GOT3 (cell line): ENCODE measurements around the gene UBE2N.
A peak's percentile ranks its signal among the peaks of the same experiment; 100 is the strongest.

ENCODE experiments used
- DNase-seq: peaks from one replicate; lab custom pipeline; 2025; ENCODE audit warnings: mixed read lengths; lab: John Stamatoyannopoulos, UW

Gene UBE2N

GRCh38 chr12:93441617-93442410 is at the start of gene UBE2N:
Gene UBE2N (minus strand): TSS chr12:93441947. CDS start chr12:93441884, 63 bp downstream.
- peak; percentile 80 for DNase-seq

DNA sequence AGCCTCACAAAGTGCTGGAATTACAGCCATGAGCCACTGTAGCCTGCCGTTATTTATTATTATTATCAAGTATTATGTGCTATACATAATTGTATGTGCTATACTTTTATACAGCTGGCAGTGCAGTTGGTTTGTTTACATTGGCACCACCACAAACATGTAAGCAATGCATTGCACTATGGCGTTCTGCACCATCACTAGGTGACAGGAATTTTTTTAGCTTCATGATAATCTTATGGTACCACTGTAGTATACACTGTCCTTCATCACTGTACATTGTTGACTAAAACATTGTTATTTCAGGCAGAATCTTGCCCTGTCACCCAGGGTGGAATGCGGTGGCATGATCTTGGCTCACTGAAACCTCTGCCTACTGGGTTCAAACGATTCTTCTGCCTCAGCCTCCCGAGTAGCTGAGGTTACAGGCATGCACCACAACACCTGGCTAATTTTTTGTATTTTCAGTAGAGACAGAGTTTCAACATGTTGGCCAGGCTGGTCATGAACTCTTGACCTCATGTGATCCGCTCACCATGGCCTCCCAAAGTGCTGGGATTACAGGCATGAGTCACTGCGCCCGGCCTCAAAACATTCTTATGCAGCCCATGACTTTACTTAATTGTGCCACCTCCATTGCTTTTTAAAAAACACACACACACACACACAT is 42.7 kb upstream of the UBE2N start:
- no peak for DNase-seq

GRCh38 chr12:93483151-93483807 is 41.5 kb upstream of the UBE2N start:
- DNase-seq: no peak

GRCh38 chr12:93482721-93483120 is 41.0 kb upstream of the UBE2N start:
- no peak for DNase-seq

DNA sequence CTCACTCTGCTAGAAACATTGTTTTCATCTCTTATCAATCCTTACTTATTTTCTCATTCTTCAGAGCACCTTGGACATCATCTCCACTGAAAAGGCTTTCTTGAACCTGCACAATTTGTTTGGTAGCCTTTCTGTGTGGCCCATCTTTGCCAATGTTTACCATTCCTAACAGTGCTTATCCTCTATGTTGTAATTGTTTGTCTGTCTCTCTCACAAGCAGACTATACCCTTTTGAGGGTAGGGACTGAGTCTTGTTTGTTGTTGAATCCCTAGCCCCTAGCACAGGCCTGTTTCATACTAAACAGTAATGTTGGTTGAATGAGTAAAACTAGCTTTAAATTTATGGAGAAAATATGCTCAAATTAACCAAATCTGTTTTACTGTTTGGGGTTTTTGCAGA is 34.8 kb upstream of the UBE2N start:
- no peak for DNase-seq

DNA sequence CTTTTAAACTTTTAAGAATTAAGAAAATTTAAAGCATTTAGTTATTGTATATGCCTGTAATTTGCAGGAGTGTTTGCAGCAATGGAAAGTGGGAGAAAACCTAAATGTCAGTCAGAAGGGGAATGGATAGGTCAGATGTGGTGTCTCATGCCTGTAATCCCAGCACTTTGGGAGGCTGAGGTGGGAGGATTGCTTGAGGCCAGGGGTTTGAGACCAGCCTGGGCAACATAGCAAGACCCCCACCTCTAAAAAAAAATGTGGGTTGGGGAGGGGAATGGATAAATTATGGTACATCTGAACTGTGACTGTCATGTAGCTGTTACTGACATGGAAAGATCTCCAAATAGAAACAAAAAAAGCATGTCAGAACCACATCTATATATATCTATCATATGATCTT is 27.6 kb upstream of the UBE2N start:
- no peak for DNase-seq

- no peak for DNase-seq
These were observed 26.2 kb upstream of the UBE2N start for GRCh38 chr12:93468008-93468371.

DNA sequence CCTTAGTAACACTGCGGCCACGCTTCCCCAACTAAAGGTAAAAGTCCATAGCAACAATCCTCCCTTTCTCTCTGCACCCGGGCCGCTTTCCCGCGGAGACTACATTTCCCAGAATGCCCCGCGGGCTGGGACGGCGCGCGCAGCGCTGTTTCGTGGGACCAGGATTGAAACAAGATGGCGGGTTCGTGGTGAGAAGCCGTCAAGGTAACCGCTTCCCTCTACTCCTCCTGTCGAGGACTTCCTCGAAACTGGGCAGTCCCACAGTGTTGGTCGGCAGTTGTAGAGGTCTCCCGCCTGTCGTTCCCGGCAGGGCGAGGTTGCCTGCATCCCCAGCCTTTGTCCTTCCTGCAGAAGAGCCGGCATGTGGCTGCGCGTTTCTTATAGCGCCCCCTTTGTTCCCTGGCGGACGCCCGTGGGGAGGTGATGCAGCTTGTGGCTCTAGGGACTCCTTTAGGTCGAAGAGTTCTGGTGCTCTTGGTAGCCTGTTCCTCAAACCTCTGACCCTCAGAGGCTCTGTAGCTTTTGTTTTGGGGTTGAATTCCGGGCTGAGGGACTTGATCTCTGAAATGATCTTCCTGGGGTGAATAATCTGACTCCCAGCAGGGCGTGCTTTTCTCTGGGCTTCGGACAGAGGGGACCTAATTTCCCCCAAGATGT is 25.7 kb upstream of the UBE2N start, which contains the start of gene MRPL42:
Gene MRPL42 (plus strand): TSS at position 164 of the 657 bp plus-strand sequence. CDS start 1,772 bp downstream, outside the sequence.
- DNase-seq: peak; percentile 46

- no peak for DNase-seq
These were observed 25.0 kb upstream of the UBE2N start for GRCh38 chr12:93466625-93467350.

GRCh38 chr12:93465841-93466240 is 24.1 kb upstream of the UBE2N start:
- DNase-seq: no peak

DNA sequence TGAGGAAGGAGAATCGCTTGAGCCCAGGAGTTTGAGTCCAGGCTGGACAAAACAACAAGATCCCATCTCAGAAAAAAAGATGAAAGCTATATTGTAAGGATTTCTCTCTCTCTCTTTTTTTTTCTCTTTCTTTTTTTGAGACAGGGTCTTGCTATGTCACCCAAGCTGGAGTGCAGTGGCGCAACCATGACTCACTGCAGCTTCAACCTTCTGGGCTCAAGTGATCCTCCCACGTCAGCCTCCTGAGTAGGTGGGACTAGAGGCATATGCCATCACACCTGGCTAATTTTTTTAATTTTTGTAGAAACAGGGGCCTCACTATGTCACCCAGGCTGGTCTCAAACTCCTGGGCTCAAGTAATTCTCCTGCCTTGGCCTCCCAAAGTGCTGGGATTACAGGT is 19.8 kb upstream of the UBE2N start:
- DNase-seq: no peak

GRCh38 chr12:93460902-93461301 is 19.2 kb upstream of the UBE2N start:
- no peak for DNase-seq

DNA sequence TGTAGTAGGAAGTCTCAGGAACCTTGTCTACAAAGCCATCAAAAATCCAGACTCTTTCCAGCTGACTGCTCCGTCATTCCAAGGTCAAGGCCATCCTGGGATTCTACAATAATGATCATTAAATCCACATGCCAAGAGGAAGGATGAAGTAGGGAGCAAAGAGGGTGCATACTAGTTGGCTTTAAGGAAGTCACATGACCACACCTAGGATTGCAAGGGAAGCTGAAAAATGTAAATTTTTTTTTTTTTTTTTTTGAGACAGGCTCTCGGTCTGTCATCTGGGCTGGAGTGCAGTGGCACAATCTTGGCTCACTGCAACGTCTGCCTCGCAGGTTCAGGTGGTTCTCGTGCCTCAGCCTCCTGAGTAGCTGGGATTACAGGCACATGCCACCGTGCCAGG is 18.3 kb upstream of the UBE2N start:
- DNase-seq: no peak

- no peak for DNase-seq
These were observed 17.4 kb upstream of the UBE2N start for GRCh38 chr12:93459097-93459496.

- DNase-seq: no peak
These were observed 14.3 kb upstream of the UBE2N start for GRCh38 chr12:93456077-93456476.

DNA sequence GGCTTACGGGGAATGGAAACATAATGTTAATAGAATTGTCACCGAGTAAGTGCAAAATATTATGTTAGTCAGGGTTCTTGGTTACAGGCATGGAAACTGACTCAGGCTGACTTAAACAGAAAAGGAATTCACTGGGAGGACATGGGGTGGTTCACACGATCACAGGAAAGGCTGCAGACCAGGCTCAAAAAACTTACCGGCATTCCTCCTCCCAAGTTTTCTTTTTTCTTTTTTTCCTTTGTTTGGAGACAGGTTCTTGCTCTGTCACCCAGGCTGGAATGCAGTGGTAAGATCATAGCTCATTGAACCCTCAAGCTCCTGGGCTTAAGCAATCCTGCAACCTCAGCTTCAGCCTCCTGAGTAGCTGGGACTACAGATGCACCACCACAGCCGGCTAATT is 11.9 kb upstream of the UBE2N start:
- no peak for DNase-seq

- no peak for DNase-seq
These were observed 9.8 kb upstream of the UBE2N start for GRCh38 chr12:93451423-93452158.

GRCh38 chr12:93449277-93449676 is 7.5 kb upstream of the UBE2N start:
- no peak for DNase-seq

DNA sequence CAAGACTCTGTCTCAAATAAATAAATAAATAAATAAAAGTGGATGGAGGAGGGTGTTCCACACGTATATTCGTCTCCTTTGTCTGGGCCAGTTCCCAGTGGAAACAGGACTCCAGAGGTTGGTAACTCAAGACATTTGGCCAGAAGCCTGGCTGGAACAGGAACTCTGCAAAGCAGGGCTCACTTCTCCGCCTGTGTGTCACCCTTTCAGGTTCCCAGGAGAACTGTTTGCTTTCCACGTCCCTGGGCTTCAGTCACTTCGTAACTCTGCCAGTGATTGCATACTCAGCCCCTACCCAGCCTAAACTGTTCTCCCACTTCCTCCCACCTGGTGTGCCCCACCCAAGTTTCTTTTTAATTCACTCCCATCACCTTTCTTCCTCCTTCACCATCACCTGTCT is 7.0 kb upstream of the UBE2N start:
- DNase-seq: no peak

DNA sequence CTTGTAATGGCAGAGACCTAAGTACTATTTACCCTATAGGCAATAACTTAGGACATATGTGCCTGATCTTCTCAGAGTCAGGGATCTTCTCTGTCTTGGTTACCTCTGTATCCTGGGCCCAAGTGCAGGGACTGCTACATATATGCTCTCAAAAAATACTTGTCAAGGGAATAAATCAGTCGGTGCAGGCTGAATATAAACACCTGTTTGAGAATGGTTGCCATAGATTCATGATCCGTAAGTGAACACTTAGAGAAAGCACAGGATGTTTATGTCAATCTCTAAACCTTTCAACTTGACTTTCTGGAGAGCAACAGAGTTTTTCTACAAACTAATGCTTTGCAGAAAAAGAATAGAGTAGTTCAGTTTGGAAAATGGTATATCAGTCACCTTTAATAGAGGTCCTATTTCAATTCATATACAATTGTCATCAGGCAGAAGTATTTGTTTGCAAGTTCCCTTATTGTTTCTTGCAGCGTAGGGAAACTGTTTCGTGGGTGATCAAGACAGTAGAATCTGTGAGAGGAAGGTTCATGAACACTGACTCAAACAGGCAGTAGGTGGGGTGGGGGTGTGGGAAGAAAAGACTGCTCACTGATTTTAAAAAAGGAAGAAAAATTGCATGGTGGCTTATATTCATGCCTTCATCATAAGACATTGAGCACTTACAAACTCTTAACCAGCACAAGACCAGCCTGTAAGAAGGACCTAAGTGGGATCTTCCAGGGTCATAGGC is 6.0 kb upstream of the UBE2N start:
- no peak for DNase-seq
